BLaER1 (cell line): ENCODE results near the gene OSBP2.

Experiments
- H3K27ac ChIP-seq: shearing (Covaris generic); formaldehyde crosslinking; 2 replicates; pipeline ENCODE4 v1.8.1; 2022
- H3K27me3 ChIP-seq: shearing (Covaris generic); formaldehyde crosslinking; 2 replicates; pipeline ENCODE4 v1.8.1; 2022
- H3K36me3 ChIP-seq: shearing (Covaris generic); formaldehyde crosslinking; 2 replicates; pipeline ENCODE4 v1.8.1; 2022
- H3K4me1 ChIP-seq: shearing (Covaris generic); formaldehyde crosslinking; 2 replicates; pipeline ENCODE4 v1.8.1; 2022
- H3K4me2 ChIP-seq: shearing (Covaris generic); formaldehyde crosslinking; 2 replicates; pipeline ENCODE4 v1.8.1; 2022
- H3K4me3 ChIP-seq: shearing (Covaris generic); formaldehyde crosslinking; 2 replicates; pipeline ENCODE4 v1.8.1; 2022
- H3K9ac ChIP-seq: shearing (Covaris generic); formaldehyde crosslinking; 2 replicates; pipeline ENCODE4 v1.8.1; 2022
- H3K9me3 ChIP-seq: shearing (Covaris generic); formaldehyde crosslinking; 2 replicates; pipeline ENCODE4 v1.8.1; 2022
- H4K20me1 ChIP-seq: shearing (Covaris generic); formaldehyde crosslinking; 2 replicates; pipeline ENCODE4 v1.8.1; 2022
- Cebpa-rat ChIP-seq: shearing (Covaris generic); IDR thresholded peaks from 2 replicates; pipeline ENCODE4 v1.8.1; 2022

The OSBP2 gene

GRCh38 chr22:30804626-30805025 lies 110.0 kb downstream of the OSBP2 start:
- Histone ChIP-seq H3K36me3 (no peaks in the 10 kb centered on the region), H3K4me2 (no peak overlapping the region), H3K27ac (no peak overlapping the region), H4K20me1 (peaks cover 60% of the 10 kb centered on the region), H3K4me3 (no peak overlapping the region), H3K4me1 (peaks cover 9% of the 10 kb centered on the region; the same call in 1 of the 2 replicates), H3K9me3 (no peaks in the 10 kb centered on the region), H3K9ac (no peak overlapping the region), H3K27me3 (peaks cover 26% of the 10 kb centered on the region)
- no peak for TF ChIP-seq Cebpa-rat

DNA sequence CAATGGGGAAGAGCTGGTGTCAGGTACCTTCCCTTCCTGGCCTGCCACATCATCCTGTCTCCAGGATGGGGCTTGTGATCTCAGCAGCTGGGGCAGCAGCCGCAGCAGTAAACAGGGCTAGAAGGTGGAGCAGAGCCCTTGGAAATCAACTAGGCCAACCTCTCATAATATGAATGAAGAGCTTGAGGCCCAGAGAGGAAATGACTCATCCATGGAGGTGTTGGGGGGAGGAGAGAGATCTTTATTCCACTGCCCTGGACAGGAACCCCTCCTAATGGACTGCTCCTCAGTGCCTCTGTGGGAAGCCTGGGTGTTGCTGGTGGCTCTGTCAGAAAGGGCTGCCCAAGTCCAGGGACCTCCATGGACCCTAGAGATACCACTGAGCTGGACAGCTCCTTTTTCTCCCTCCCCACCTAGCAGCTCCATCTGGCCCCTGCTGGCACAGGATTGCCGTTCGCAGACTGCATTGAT lies 111.8 kb downstream of the OSBP2 start:
- Histone ChIP-seq H3K36me3 (no peaks in the 10 kb centered on the region), H3K27ac (no peak overlapping the region), H3K4me3 (no peak overlapping the region), H4K20me1 (peaks cover 44% of the 10 kb centered on the region), H3K9me3 (no peaks in the 10 kb centered on the region), H3K27me3 (peaks cover 24% of the 10 kb centered on the region), H3K9ac (no peak overlapping the region), H3K4me2 (no peak overlapping the region), H3K4me1 (peaks cover 9% of the 10 kb centered on the region; the same call in 1 of the 2 replicates)
- TF ChIP-seq Cebpa-rat = no peak

- TF ChIP-seq Cebpa-rat = no peak
- H3K27ac ChIP-seq = no peak overlapping the region
Observed at GRCh38 chr22:30809086-30809485, 114.4 kb downstream of the OSBP2 start.

DNA sequence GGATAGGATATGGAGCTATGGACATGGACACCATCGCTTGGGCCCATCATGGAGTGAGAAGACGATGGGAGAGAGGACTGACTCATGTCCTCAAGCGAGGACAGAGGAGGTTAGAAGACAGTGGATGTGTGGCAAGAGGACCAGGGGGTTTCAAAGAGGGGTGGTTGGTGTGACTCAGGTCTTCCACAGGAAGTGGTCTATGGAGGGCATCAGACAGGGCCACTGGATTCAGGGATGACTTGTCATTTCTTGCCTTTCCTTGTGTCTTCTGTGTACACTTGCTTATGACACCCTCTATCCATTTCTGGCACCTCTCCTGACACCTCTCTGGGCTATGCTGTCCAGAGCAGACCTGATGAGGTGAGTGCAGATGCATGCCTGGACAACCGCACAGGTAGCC lies 115.4 kb downstream of the OSBP2 start:
- Histone ChIP-seq H3K27ac (no peak overlapping the region), H3K9ac (no peak overlapping the region), H3K27me3 (no peaks in the 10 kb centered on the region), H3K9me3 (no peaks in the 10 kb centered on the region), H3K4me2 (no peak overlapping the region), H4K20me1 (peaks cover 11% of the 10 kb centered on the region; the same call in 1 of the 2 replicates), H3K36me3 (no peaks in the 10 kb centered on the region), H3K4me3 (no peak overlapping the region), H3K4me1 (no peaks in the 10 kb centered on the region)
- no peak for TF ChIP-seq Cebpa-rat

More at GRCh38 chr22:30809086-30809485, 114.4 kb downstream of the OSBP2 start:
- Histone ChIP-seq H3K4me2 (no peak overlapping the region), H3K9me3 (no peaks in the 10 kb centered on the region), H4K20me1 (peaks cover 18% of the 10 kb centered on the region), H3K9ac (no peak overlapping the region), H3K36me3 (no peaks in the 10 kb centered on the region), H3K4me1 (no peaks in the 10 kb centered on the region), H3K4me3 (no peak overlapping the region), H3K27me3 (no peaks in the 10 kb centered on the region)

DNA sequence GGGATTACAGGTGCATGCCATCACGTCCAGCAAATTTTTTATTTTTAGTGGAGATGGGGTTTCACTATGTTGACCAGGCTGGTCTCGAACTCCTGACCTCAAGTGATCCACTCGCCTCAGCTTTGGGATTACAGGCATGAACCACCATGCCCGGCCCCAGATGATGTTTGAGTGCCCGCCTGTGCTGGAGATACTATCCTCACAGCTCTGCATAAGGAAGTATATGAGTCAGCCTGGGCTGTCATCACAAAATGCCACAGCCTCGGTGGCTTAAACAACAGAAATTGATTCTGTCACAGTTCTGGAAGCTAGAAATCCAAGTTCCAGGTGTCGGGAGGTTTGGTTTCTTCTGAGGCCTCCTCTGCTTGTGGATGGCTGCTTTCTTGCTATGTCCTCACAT lies 119.3 kb downstream of the OSBP2 start:
- TF ChIP-seq Cebpa-rat = no peak
- H3K9ac ChIP-seq = no peak overlapping the region
- no peak overlapping the region for H3K4me3 ChIP-seq
- H4K20me1 ChIP-seq = no peaks in the 10 kb centered on the region
- H3K36me3 ChIP-seq = no peaks in the 10 kb centered on the region
- no peaks in the 10 kb centered on the region for H3K9me3 ChIP-seq
- H3K4me1 ChIP-seq = no peaks in the 10 kb centered on the region
- H3K4me2 ChIP-seq = no peak overlapping the region
- H3K27ac ChIP-seq = no peak overlapping the region
- H3K27me3 ChIP-seq = no peaks in the 10 kb centered on the region

- Histone ChIP-seq H3K4me3 (no peak overlapping the region), H3K36me3 (no peaks in the 10 kb centered on the region), H3K9ac (no peak overlapping the region), H3K4me1 (no peaks in the 10 kb centered on the region), H4K20me1 (no peaks in the 10 kb centered on the region), H3K9me3 (no peaks in the 10 kb centered on the region), H3K27me3 (no peaks in the 10 kb centered on the region), H3K27ac (no peak overlapping the region), H3K4me2 (no peak overlapping the region)
- TF ChIP-seq Cebpa-rat = no peak
Observed at GRCh38 chr22:30816413-30816812, 121.7 kb downstream of the OSBP2 start.

- TF ChIP-seq Cebpa-rat = no peak
- Histone ChIP-seq H3K4me3 (no peak overlapping the region), H3K36me3 (no peaks in the 10 kb centered on the region), H3K27ac (no peak overlapping the region), H3K9me3 (no peaks in the 10 kb centered on the region), H3K4me2 (no peak overlapping the region), H3K27me3 (no peaks in the 10 kb centered on the region), H3K9ac (no peak overlapping the region), H4K20me1 (no peaks in the 10 kb centered on the region), H3K4me1 (no peaks in the 10 kb centered on the region)
Observed at GRCh38 chr22:30821381-30821780, 126.7 kb downstream of the OSBP2 start.

- no peaks in the 10 kb centered on the region for H3K27me3 ChIP-seq
- no peaks in the 10 kb centered on the region for H3K36me3 ChIP-seq
- H3K9ac ChIP-seq = no peak overlapping the region
- no peaks in the 10 kb centered on the region for H4K20me1 ChIP-seq
- no peak overlapping the region for H3K4me3 ChIP-seq
- no peaks in the 10 kb centered on the region for H3K4me1 ChIP-seq
- no peak overlapping the region for H3K27ac ChIP-seq
- no peaks in the 10 kb centered on the region for H3K9me3 ChIP-seq
- TF ChIP-seq Cebpa-rat = no peak
- no peak overlapping the region for H3K4me2 ChIP-seq
Observed at GRCh38 chr22:30821863-30822215, 127.2 kb downstream of the OSBP2 start.

- Histone ChIP-seq H3K9me3 (no peaks in the 10 kb centered on the region), H3K9ac (no peak overlapping the region), H3K36me3 (no peaks in the 10 kb centered on the region), H3K27me3 (no peaks in the 10 kb centered on the region), H3K4me2 (no peak overlapping the region), H3K4me1 (no peaks in the 10 kb centered on the region), H4K20me1 (no peaks in the 10 kb centered on the region), H3K4me3 (no peak overlapping the region), H3K27ac (no peak overlapping the region)
- TF ChIP-seq Cebpa-rat = no peak
Observed at GRCh38 chr22:30822216-30823014, 127.7 kb downstream of the OSBP2 start.

DNA sequence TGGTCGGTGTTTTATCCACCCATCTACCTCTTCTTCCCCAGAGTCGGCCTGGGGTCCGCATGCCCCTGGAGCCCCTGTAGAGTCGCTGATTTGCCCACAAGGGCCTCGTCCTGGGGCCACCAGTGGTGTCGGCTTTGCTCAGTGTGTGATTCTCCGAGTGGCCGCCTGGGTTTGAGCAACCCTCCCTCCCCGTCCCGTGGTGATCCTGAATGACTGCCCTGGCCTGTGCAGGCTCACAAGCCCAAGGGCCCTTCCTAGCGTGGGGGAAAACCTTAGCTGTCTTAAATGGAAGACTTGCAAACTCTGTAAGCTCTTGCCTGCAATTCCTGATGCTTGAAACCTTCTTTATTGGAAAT lies 128.3 kb downstream of the OSBP2 start:
- H3K27ac ChIP-seq = no peak overlapping the region
- no peaks in the 10 kb centered on the region for H3K9me3 ChIP-seq
- no peaks in the 10 kb centered on the region for H3K36me3 ChIP-seq
- H4K20me1 ChIP-seq = no peaks in the 10 kb centered on the region
- H3K27me3 ChIP-seq = no peaks in the 10 kb centered on the region
- no peak overlapping the region for H3K4me2 ChIP-seq
- no peak for TF ChIP-seq Cebpa-rat
- H3K4me1 ChIP-seq = no peaks in the 10 kb centered on the region
- no peak overlapping the region for H3K4me3 ChIP-seq
- no peak overlapping the region for H3K9ac ChIP-seq
